ENCODE results near the gene GPN3. TPM values are rescaled to one million over a fixed set of nuclear protein-coding genes. Genes with fewer than 3 reads are reported as not detected.

Gene GPN3
- total and polyA plus RNA-seq, 2 of the 13 experiments (the other 11 are each of a cell fraction or from before 2014, with no cell fraction given), result 28.7 to 29.5 TPM

DNA sequence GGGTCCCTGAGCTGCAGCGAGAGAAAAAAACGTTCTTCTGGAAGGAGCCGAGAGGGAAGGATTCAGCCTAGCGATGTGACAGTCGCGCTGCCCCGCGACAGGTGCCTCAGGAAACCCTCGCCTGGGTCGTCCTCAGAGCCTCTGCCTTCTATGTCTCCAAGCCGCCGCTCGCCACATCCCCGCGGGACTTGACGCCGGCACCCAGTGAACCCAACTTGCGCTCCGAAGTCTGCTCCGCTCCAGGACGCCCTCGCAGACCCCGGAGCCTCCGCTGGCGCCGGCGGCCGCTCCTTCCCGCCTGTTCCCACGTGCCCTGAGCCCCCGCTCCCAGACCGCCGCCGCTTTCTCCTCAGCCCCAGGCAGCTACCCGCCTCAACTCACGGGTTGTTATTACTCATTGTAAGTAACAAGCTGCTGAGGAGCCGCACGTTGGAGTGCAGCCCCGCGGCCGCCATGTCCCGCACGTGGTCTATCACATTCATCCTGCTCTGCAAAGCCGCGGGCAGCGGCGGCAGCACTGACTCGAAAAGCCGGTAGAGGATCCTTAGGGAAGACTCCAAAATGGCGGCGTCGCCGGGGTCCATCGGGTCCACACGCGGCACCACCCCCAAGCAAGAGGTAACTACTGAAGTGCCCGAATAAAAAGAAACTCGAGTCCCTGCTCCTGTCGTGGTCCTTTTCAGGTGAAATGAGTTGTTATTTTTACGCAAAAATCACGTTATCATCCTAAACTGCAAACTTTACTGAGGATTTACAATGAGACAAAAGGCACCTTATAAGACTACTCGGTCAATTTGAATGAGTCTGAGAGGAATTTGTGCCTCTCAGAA lies 64.7 kb downstream of the GPN3 start, which contains the start of gene ANAPC7 (continued):
- TF ChIP-seq, protein P1, sequence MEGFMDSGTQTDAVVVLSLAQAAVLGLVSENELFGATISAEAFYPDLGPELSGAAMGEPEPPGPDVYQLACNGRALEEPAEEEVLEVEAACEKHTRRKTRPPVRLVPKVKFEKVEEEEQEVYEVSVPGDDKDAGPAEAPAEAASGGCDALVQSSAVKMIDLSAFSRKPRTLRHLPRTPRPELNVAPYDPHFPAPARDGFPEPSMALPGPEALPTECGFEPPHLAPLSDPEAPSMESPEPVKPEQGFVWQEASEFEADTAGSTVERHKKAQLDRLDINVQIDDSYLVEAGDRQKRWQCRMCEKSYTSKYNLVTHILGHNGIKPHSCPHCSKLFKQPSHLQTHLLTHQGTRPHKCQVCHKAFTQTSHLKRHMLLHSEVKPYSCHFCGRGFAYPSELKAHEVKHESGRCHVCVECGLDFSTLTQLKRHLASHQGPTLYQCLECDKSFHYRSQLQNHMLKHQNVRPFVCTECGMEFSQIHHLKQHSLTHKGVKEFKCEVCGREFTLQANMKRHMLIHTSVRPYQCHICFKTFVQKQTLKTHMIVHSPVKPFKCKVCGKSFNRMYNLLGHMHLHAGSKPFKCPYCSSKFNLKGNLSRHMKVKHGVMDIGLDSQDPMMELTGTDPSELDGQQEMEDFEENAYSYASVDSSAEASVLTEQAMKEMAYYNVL (CRISPR knock-in tag; IDR thresholded peaks at IDR 0.05; ENCODE audit: borderline replicate concordance), result no peak
- no peak for TF ChIP-seq KDM3A (CRISPR knock-in tag; IDR thresholded peaks at IDR 0.05; ENCODE audit: low read depth)
- TF ChIP-seq, protein P2, sequence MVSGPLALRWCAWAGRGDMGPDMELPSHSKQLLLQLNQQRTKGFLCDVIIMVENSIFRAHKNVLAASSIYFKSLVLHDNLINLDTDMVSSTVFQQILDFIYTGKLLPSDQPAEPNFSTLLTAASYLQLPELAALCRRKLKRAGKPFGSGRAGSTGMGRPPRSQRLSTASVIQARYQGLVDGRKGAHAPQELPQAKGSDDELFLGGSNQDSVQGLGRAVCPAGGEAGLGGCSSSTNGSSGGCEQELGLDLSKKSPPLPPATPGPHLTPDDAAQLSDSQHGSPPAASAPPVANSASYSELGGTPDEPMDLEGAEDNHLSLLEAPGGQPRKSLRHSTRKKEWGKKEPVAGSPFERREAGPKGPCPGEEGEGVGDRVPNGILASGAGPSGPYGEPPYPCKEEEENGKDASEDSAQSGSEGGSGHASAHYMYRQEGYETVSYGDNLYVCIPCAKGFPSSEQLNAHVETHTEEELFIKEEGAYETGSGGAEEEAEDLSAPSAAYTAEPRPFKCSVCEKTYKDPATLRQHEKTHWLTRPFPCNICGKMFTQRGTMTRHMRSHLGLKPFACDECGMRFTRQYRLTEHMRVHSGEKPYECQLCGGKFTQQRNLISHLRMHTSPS (CRISPR knock-in tag; IDR thresholded peaks at IDR 0.05; ENCODE audit: low read depth), result peak; percentile 23; the same call in 1 of the 2 replicates
- TF ChIP-seq, protein P3, sequence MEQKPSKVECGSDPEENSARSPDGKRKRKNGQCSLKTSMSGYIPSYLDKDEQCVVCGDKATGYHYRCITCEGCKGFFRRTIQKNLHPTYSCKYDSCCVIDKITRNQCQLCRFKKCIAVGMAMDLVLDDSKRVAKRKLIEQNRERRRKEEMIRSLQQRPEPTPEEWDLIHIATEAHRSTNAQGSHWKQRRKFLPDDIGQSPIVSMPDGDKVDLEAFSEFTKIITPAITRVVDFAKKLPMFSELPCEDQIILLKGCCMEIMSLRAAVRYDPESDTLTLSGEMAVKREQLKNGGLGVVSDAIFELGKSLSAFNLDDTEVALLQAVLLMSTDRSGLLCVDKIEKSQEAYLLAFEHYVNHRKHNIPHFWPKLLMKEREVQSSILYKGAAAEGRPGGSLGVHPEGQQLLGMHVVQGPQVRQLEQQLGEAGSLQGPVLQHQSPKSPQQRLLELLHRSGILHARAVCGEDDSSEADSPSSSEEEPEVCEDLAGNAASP (CRISPR knock-in tag; IDR thresholded peaks at IDR 0.05; ENCODE audit: borderline replicate concordance), result 0 out of 2 replicates have a peak, but pooled peaks have one; percentile 12
- no peak for TF ChIP-seq ZBTB21 (CRISPR knock-in tag; IDR thresholded peaks at IDR 0.05)
- TF ChIP-seq ZNF782 (CRISPR knock-in tag; IDR thresholded peaks at IDR 0.05; ENCODE audit: borderline replicate concordance), result 0 out of 2 replicates have a peak, but pooled peaks have one; percentile 35
- peak; percentile 94 for TF ChIP-seq ASH2L (IDR thresholded peaks at IDR 0.05; ENCODE audit: insufficient read length, low read depth, low read length)
- peak; percentile 20; the same call in 1 of the 2 replicates for TF ChIP-seq TOE1 (CRISPR knock-in tag; IDR thresholded peaks at IDR 0.05)
- TF ChIP-seq, protein P4, sequence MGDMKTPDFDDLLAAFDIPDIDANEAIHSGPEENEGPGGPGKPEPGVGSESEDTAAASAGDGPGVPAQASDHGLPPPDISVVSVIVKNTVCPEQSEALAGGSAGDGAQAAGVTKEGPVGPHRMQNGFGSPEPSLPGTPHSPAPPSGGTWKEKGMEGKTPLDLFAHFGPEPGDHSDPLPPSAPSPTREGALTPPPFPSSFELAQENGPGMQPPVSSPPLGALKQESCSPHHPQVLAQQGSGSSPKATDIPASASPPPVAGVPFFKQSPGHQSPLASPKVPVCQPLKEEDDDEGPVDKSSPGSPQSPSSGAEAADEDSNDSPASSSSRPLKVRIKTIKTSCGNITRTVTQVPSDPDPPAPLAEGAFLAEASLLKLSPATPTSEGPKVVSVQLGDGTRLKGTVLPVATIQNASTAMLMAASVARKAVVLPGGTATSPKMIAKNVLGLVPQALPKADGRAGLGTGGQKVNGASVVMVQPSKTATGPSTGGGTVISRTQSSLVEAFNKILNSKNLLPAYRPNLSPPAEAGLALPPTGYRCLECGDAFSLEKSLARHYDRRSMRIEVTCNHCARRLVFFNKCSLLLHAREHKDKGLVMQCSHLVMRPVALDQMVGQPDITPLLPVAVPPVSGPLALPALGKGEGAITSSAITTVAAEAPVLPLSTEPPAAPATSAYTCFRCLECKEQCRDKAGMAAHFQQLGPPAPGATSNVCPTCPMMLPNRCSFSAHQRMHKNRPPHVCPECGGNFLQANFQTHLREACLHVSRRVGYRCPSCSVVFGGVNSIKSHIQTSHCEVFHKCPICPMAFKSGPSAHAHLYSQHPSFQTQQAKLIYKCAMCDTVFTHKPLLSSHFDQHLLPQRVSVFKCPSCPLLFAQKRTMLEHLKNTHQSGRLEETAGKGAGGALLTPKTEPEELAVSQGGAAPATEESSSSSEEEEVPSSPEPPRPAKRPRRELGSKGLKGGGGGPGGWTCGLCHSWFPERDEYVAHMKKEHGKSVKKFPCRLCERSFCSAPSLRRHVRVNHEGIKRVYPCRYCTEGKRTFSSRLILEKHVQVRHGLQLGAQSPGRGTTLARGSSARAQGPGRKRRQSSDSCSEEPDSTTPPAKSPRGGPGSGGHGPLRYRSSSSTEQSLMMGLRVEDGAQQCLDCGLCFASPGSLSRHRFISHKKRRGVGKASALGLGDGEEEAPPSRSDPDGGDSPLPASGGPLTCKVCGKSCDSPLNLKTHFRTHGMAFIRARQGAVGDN (CRISPR knock-in tag; IDR thresholded peaks at IDR 0.05), result peak; percentile 96
- TF ChIP-seq ZNF317 (CRISPR knock-in tag; IDR thresholded peaks at IDR 0.05), result peak; percentile 66; the same call in 1 of the 2 replicates
- TF ChIP-seq LBX2 (CRISPR knock-in tag; IDR thresholded peaks at IDR 0.05; ENCODE audit: borderline replicate concordance), result no peak
- TF ChIP-seq, protein P5, sequence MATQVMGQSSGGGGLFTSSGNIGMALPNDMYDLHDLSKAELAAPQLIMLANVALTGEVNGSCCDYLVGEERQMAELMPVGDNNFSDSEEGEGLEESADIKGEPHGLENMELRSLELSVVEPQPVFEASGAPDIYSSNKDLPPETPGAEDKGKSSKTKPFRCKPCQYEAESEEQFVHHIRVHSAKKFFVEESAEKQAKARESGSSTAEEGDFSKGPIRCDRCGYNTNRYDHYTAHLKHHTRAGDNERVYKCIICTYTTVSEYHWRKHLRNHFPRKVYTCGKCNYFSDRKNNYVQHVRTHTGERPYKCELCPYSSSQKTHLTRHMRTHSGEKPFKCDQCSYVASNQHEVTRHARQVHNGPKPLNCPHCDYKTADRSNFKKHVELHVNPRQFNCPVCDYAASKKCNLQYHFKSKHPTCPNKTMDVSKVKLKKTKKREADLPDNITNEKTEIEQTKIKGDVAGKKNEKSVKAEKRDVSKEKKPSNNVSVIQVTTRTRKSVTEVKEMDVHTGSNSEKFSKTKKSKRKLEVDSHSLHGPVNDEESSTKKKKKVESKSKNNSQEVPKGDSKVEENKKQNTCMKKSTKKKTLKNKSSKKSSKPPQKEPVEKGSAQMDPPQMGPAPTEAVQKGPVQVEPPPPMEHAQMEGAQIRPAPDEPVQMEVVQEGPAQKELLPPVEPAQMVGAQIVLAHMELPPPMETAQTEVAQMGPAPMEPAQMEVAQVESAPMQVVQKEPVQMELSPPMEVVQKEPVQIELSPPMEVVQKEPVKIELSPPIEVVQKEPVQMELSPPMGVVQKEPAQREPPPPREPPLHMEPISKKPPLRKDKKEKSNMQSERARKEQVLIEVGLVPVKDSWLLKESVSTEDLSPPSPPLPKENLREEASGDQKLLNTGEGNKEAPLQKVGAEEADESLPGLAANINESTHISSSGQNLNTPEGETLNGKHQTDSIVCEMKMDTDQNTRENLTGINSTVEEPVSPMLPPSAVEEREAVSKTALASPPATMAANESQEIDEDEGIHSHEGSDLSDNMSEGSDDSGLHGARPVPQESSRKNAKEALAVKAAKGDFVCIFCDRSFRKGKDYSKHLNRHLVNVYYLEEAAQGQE (IDR thresholded peaks at IDR 0.05; ENCODE audit: borderline replicate concordance in 1 of 2, low read depth in 1 of 2, low read length in 2 of 2), result peak in 1 of 2 experiments; percentile 40; a peak in 1 of 4 replicates

Data from HepG2 (cell line).